CD4-positive, alpha-beta T cell (primary cell): ENCODE data around the gene TWF2. TPM values are rescaled to one million over a fixed set of nuclear protein-coding genes. Genes with fewer than 3 reads are reported as not detected.
A peak's percentile ranks its signal among the peaks of the same experiment; 100 is the strongest.

ENCODE experiments used
- ATAC-seq: fragments of 200-7000 bp; cut with Tn5 transposase; one replicate; pipeline ENCODE4 v1.10.0; 2022; ENCODE audit warnings: mild to moderate bottlenecking; ENCODE audit not compliant: poor library complexity
- CTCF ChIA-PET: fragments of 350-600 bp; sonication (Branson Sonifier 250); formaldehyde crosslinking; loops from one replicate; lab custom pipeline; 2021; ENCODE audit warnings: antibody characterized with exemption, inconsistent platforms; lab: Charles Lee
- POLR2A ChIA-PET: fragments of 350-600 bp; sonication (Branson Sonifier 250); formaldehyde crosslinking; loops from one replicate; lab custom pipeline; 2021; ENCODE audit warnings: antibody characterized with exemption, inconsistent platforms; lab: Charles Lee
- DNase-seq, 14 experiments: peaks; one replicate each; pipeline ENCODE4 v3.0.0-alpha.2; 2013 to 2020; ENCODE audit warnings: mixed read lengths in 2 of 14
- H3K27ac ChIP-seq, 2 donors: one replicate each; pipeline versions ENCODE4 v1.5.1 to v1.7.0; 2013; ENCODE audit warnings: low read length in 2 of 2, low read depth in 1 of 2, mild to moderate bottlenecking in 1 of 2
- H3K27me3 ChIP-seq, 2 experiments: 1 replicate in 1 of 2; 2 replicates in 1 of 2; pipeline versions ENCODE4 v1.6.1 to v1.7.0; 2013; ENCODE audit warnings: low read length in 2 of 2, control low read depth in 1 of 2, mild to moderate bottlenecking in 1 of 2, moderate library complexity in 1 of 2; ENCODE audit not compliant: insufficient read depth in 2 of 2, control insufficient read depth in 1 of 2
- H3K36me3 ChIP-seq: one replicate; pipeline ENCODE4 v1.6.1; 2013; ENCODE audit warnings: low read length, control low read depth; ENCODE audit not compliant: insufficient read depth
- H3K4me1 ChIP-seq: one replicate; pipeline ENCODE4 v1.6.1; 2013; ENCODE audit warnings: low read length, control low read depth; ENCODE audit not compliant: insufficient read depth
- H3K4me3 ChIP-seq: one replicate; pipeline ENCODE4 v1.5.1; 2013; ENCODE audit warnings: mild to moderate bottlenecking, low read length, moderate library complexity
- H3K9me3 ChIP-seq, 2 experiments: 1 replicate in 1 of 2; 2 replicates in 1 of 2; pipeline versions ENCODE4 v1.6.1 to v1.7.0; 2013; ENCODE audit warnings: low read length in 2 of 2, mild to moderate bottlenecking in 2 of 2, control low read depth in 1 of 2, moderate library complexity in 1 of 2; ENCODE audit not compliant: control insufficient read depth in 1 of 2, insufficient read depth in 1 of 2
- H3K27ac Mint-ChIP-seq: one replicate; pipeline ENCODE4 v1.8.0; 2020; ENCODE audit warnings: mixed read lengths
- H3K27me3 Mint-ChIP-seq: one replicate; pipeline ENCODE4 v1.8.0; 2021; ENCODE audit warnings: mixed read lengths
- H3K36me3 Mint-ChIP-seq: one replicate; pipeline ENCODE4 v1.8.0; 2021; ENCODE audit warnings: low read depth, mixed read lengths
- H3K4me1 Mint-ChIP-seq: one replicate; pipeline ENCODE4 v1.8.0; 2021; ENCODE audit warnings: low read depth, mixed read lengths
- H3K4me3 Mint-ChIP-seq: one replicate; pipeline ENCODE4 v1.8.0; 2020; ENCODE audit warnings: mild to moderate bottlenecking, mixed read lengths
- H3K9me3 Mint-ChIP-seq: one replicate; pipeline ENCODE4 v1.8.0; 2020; ENCODE audit warnings: mixed read lengths
- CTCF ChIP-seq: fragments of 200-600 bp; IDR thresholded peaks from one replicate; pipeline ENCODE4 v1.8.0; 2022; ENCODE audit warnings: antibody characterized with exemption, mild to moderate bottlenecking
- intact Hi-C, 2 experiments: fragments of 100-400 bp; cut with DNase I in 1 of 2; cut with micrococcal nuclease in 1 of 2; formaldehyde crosslinking; loops; one replicate each; pipeline versions ENCODE4 v1.15.1 to v1.9.0; 2023 to 2025; cut with DNase I, micrococcal nuclease
- total RNA-seq, 174 experiments: library from RNA in 2 of 174; stranded (reverse) in 2 of 174; gene quantifications; one replicate each; pipeline ENCODE4 v1.2.3 and lab custom pipeline; 2021 to 2026

Gene TWF2
- total RNA-seq, 2 experiments from 2014 or later = 17.4 to 21.7 TPM

- Histone ChIP-seq H3K9me3 (no peaks in the 10 kb centered on the region), H3K4me1 (peaks cover 80% of the 10 kb centered on the region), H3K27ac (peak overlapping the region; percentile 37 to 95), H3K27me3 (no peaks in the 10 kb centered on the region), H3K36me3 (peaks cover 4% of the 10 kb centered on the region), H3K4me3 (peak overlapping the region; percentile 99)
- intact Hi-C loops = no loop called here
- H3K4me3 Mint-ChIP-seq = peak overlapping the region; percentile 99
- H3K36me3 Mint-ChIP-seq = peaks cover 29% of the 10 kb centered on the region
- peak; percentile 33 for ATAC-seq
- H3K27me3 Mint-ChIP-seq = no peaks in the 10 kb centered on the region
- no peaks in the 10 kb centered on the region for H3K9me3 Mint-ChIP-seq
- H3K27ac Mint-ChIP-seq = peak overlapping the region; percentile 99
- H3K4me1 Mint-ChIP-seq = peaks cover 87% of the 10 kb centered on the region
- POLR2A ChIA-PET = interaction anchor here (0.6 to 17.5 kb wide), 14 partner anchors 13 to 245 kb away, joined by 3 to 293 read pairs (median 4); partner anchors contain the start of genes GLYCTK, PPM1M, RPL29 and WDR82
- TF ChIP-seq CTCF = no peak
- CTCF ChIA-PET = interaction anchor here (0.6 to 2.8 kb wide), 13 partner anchors 9 to 77 kb away, joined by 3 to 16 read pairs (median 5); partner anchors contain the start of genes GLYCTK and WDR82
- DNase-seq = peak in 11 of 14 experiments; percentile 34 to 82 (median 51)
Observed at GRCh38 chr3:52240059-52240885, 1.3 kb upstream of the TWF2 start.

GRCh38 chr3:52238193-52238760 is 681 bp downstream of the TWF2 start:
- H3K9me3 Mint-ChIP-seq = no peaks in the 10 kb centered on the region
- H3K27me3 Mint-ChIP-seq = no peaks in the 10 kb centered on the region
- TF ChIP-seq CTCF = no peak
- H3K27ac Mint-ChIP-seq = peak overlapping the region; percentile 99
- peaks cover 48% of the 10 kb centered on the region for H3K36me3 Mint-ChIP-seq
- peak overlapping the region; percentile 99 for H3K4me3 ChIP-seq
- H3K4me1 ChIP-seq = peaks cover 78% of the 10 kb centered on the region
- peak overlapping the region; percentile 99 for H3K4me3 Mint-ChIP-seq
- CTCF ChIA-PET = interaction anchor here (0.7 to 3.9 kb wide), 9 partner anchors 10 to 264 kb away, joined by 3 to 19 read pairs (median 4); partner anchors contain the start of genes ABHD14B, GLYCTK and WDR82
- H3K4me1 Mint-ChIP-seq = peaks cover 86% of the 10 kb centered on the region
- no peaks in the 10 kb centered on the region for H3K27me3 ChIP-seq
- DNase-seq = no peak
- H3K36me3 ChIP-seq = peaks cover 20% of the 10 kb centered on the region
- ATAC-seq = no peak
- peak overlapping the region; percentile 32 to 95 for H3K27ac ChIP-seq
- POLR2A ChIA-PET = interaction anchor here (0.8 to 17.5 kb wide), 16 partner anchors 15 to 242 kb away, joined by 3 to 293 read pairs (median 6); partner anchors contain the start of genes DUSP7, GLYCTK, PPM1M and TLR9
- intact Hi-C loops = loop anchor here (1.0 to 5.0 kb wide), 5 partner anchors 15 to 169 kb away; no protein-coding TSS in a partner anchor
- no peaks in the 10 kb centered on the region for H3K9me3 ChIP-seq

GRCh38 chr3:52237657-52238172 is 1.2 kb downstream of the TWF2 start:
- intact Hi-C loops = loop anchor here (1.0 to 5.0 kb wide), 5 partner anchors 14 to 170 kb away; no protein-coding TSS in a partner anchor
- peak in 1 of 14 experiments; percentile 59 for DNase-seq
- Histone ChIP-seq H3K27me3 (no peaks in the 10 kb centered on the region), H3K4me3 (peak overlapping the region; percentile 99), H3K4me1 (peaks cover 84% of the 10 kb centered on the region), H3K9me3 (no peaks in the 10 kb centered on the region), H3K36me3 (peaks cover 25% of the 10 kb centered on the region), H3K27ac (peak overlapping the region; percentile 32 to 95)
- Mint-ChIP-seq H3K27me3 (no peaks in the 10 kb centered on the region), H3K4me1 (peaks cover 89% of the 10 kb centered on the region), H3K9me3 (no peaks in the 10 kb centered on the region), H3K4me3 (peak overlapping the region; percentile 99), H3K27ac (peak overlapping the region; percentile 99), H3K36me3 (peaks cover 54% of the 10 kb centered on the region)
- no peak for TF ChIP-seq CTCF
- POLR2A ChIA-PET = interaction anchor here (1.3 to 17.5 kb wide), 7 partner anchors 14 to 102 kb away, joined by 5 to 293 read pairs (median 8); partner anchors contain the start of genes GLYCTK, PPM1M, TLR9 and WDR82
- CTCF ChIA-PET = interaction anchor here (0.7 to 3.9 kb wide), 5 partner anchors 19 to 102 kb away, joined by 3 to 19 read pairs (median 4); partner anchors contain the start of genes GLYCTK and WDR82
- no peak for ATAC-seq
